IMR-90 (cell line): ENCODE results near the gene TBX10.

Experiments used
- CEBPB ChIP-seq: IDR thresholded peaks from 2 replicates; pipeline ENCODE4 v1.6.1; 2012; ENCODE audit warnings: low read depth, low read length, improper control_type of control experiment
- CTCF ChIP-seq: conservative IDR thresholded peaks from 2 replicates; pipeline ENCODE4 v1.5.1; 2012; ENCODE audit warnings: mild to moderate bottlenecking, low read depth, low read length, improper control_type of control experiment
- MXI1 ChIP-seq: IDR thresholded peaks from 2 replicates; pipeline ENCODE4 v1.6.1; 2012; ENCODE audit warnings: low read depth, mild to moderate bottlenecking, low read length, moderate library complexity, borderline replicate concordance
- POLR2A ChIP-seq: IDR thresholded peaks from 2 replicates; pipeline ENCODE4 v1.6.1; 2012; ENCODE audit warnings: mild to moderate bottlenecking, low read depth, low read length
- RCOR1 ChIP-seq: IDR thresholded peaks from 2 replicates; pipeline ENCODE4 v1.6.1; 2012; ENCODE audit warnings: mild to moderate bottlenecking, low read length, improper control_type of control experiment; ENCODE audit not compliant: insufficient replicate concordance
- RFX5 ChIP-seq: IDR thresholded peaks from 2 replicates; pipeline ENCODE4 v1.8.0; 2012; ENCODE audit warnings: low read depth, mild to moderate bottlenecking, low read length, moderate library complexity
- SMC3 ChIP-seq: fragments of 150-350 bp; IDR thresholded peaks from 2 replicates; pipeline ENCODE4 v1.6.1; 2016; ENCODE audit warnings: low read depth, mild to moderate bottlenecking, antibody characterized with exemption, low read length, moderate library complexity

- TF ChIP-seq CTCF, result no peak
- TF ChIP-seq SMC3, result no peak
- no peak for TF ChIP-seq RCOR1
- no peak for TF ChIP-seq POLR2A
- TF ChIP-seq CEBPB, result no peak
- TF ChIP-seq RFX5, result no peak
- TF ChIP-seq MXI1, result no peak
These were observed 24.1 kb upstream of the TBX10 start for GRCh38 chr11:67663532-67664212.
